Measurements from ENCODE around the gene HOXD11.

DNA sequence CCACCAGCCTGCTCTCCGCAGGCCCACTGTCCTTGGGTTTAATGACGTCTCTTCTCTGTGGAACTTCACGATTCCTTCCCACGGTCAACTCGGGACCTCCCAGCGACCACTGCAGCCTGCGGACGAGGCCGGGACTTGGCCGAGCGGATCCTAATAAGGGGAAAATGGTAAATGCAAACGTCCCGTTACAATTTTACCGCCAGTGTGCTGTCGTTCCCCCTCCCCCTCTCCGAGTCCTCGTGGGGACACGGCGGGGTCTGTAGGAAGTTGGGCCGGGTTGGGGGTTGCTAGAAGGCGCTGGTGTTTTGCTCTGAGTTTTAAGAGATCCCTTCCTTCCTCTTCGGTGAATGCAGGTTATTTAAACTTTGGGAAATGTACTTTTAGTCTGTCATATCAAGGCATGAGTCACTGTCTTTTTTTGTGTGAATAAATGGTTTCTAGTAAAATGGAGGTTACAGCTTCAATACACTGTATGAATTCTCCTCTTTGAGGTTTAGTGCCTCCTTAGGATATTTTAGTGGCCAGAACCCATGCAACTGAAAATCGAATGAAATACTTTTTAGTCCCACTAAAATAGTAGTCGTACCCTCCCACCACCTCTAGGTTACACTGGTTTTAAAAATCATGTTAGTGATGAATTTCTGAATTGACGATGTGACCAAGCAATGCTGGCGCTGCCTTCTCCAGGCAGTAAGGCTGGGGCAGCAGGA, 2.3 kb downstream of the HOXD11 start:
- TF ChIP-seq, protein P1, sequence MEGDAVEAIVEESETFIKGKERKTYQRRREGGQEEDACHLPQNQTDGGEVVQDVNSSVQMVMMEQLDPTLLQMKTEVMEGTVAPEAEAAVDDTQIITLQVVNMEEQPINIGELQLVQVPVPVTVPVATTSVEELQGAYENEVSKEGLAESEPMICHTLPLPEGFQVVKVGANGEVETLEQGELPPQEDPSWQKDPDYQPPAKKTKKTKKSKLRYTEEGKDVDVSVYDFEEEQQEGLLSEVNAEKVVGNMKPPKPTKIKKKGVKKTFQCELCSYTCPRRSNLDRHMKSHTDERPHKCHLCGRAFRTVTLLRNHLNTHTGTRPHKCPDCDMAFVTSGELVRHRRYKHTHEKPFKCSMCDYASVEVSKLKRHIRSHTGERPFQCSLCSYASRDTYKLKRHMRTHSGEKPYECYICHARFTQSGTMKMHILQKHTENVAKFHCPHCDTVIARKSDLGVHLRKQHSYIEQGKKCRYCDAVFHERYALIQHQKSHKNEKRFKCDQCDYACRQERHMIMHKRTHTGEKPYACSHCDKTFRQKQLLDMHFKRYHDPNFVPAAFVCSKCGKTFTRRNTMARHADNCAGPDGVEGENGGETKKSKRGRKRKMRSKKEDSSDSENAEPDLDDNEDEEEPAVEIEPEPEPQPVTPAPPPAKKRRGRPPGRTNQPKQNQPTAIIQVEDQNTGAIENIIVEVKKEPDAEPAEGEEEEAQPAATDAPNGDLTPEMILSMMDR (IDR thresholded peaks at IDR 0.05) = no peak
- TF ChIP-seq POLR2A (IDR thresholded peaks at IDR 0.05) (no peak), POLR2AphosphoS5 (IDR thresholded peaks at IDR 0.05) (no peak), EP300 (IDR thresholded peaks at IDR 0.05) (no peak)

Measured in suprapubic skin (tissue), 4 donors.